HG03045 (cell line): Measurements from ENCODE around the gene LRCH2.

Source experiments
- ATAC-seq: cut with Tn5 transposase; IDR thresholded peaks from one replicate; pipeline ENCODE4 v1.9.1; 2021; ENCODE audit warnings: mild to moderate bottlenecking, moderate library complexity; ENCODE audit not compliant: unreplicated experiment

LRCH2 gene

GRCh38 chrX:115068896-115069295 lies 165.0 kb downstream of the LRCH2 start:
- ATAC-seq, result no peak

DNA sequence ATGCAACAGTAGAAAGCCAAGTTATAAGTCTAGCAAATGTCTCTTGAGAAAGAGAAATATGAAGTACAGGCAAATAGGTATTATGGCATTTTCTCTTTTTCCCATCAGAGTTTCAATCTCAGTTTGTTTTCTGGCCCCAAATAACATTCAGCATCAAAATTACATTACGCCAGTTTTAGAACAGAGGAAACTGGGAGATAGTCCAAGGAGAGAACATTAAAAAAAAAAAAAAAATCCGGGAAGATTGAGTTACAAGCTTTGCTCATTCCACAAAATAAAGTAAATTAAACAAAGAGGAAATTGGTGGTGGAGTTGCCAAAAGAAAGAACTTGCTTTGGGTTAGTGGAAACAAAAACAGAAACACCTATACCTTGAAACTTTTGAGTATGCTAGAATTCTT lies 166.1 kb downstream of the LRCH2 start:
- no peak for ATAC-seq

DNA sequence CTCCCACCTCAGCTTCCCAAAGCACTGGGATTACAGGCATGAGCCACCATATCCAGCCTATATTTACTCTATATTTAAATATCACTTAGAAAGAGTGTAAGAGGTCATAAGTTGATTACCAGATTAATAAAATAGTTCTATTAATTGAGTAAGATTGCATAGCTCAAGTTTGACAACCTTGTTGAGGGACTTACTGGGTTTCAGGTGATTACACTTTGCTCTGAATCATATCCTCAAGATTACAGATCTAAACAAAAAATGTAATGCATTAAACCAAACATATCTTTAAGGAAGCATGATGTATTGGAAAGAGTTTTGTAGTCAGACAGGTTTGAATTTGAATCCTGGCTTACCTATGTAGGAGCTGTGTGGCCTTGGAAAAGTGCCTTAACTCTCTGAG lies 168.6 kb downstream of the LRCH2 start:
- no peak for ATAC-seq
